Stimulated activated naive CD8-positive, alpha-beta T cell treated with anti-CD3 and anti-CD28 coated beads, Interleukin-15, Interleukin-2, amounts not matched to agents 100 ng/mL and 50 ng/mL, for 24 hours (primary cell): Measurements from ENCODE around the gene LPAR4.
"Not testable (repeated sequence)": the region's sequence is repeated elsewhere in the genome, so short reads cannot be mapped to it uniquely, and the experiment has no call there.

Experiments used
- H3K27ac Mint-ChIP-seq: one replicate; pipeline ENCODE4 v1.8.0; 2021; ENCODE audit warnings: mild to moderate bottlenecking, mixed read lengths
- H3K27me3 Mint-ChIP-seq: one replicate; pipeline ENCODE4 v1.8.0; 2021; ENCODE audit warnings: mixed read lengths
- H3K36me3 Mint-ChIP-seq: one replicate; pipeline ENCODE4 v1.8.0; 2021; ENCODE audit warnings: low read depth, mixed read lengths
- H3K4me1 Mint-ChIP-seq: one replicate; pipeline ENCODE4 v1.8.0; 2021; ENCODE audit warnings: low read depth, mixed read lengths
- H3K4me3 Mint-ChIP-seq: one replicate; pipeline ENCODE4 v1.8.0; 2021; ENCODE audit warnings: mild to moderate bottlenecking, mixed read lengths
- H3K9me3 Mint-ChIP-seq: one replicate; pipeline ENCODE4 v1.8.0; 2021; ENCODE audit warnings: mixed read lengths

The LPAR4 gene

GRCh38 chrX:78800114-78800513, 52.6 kb downstream of the LPAR4 start:
- Mint-ChIP-seq H3K4me3 (no peak overlapping the region), H3K27me3 (no peaks in the 10 kb centered on the region), H3K9me3 (peaks cover 5% of the 10 kb centered on the region), H3K36me3 (peaks cover 5% of the 10 kb centered on the region), H3K27ac (no peak overlapping the region), H3K4me1 (peaks cover 9% of the 10 kb centered on the region)

- H3K4me3 Mint-ChIP-seq, result no peak overlapping the region
- H3K4me1 Mint-ChIP-seq, result peaks cover 9% of the 10 kb centered on the region
- peaks cover 5% of the 10 kb centered on the region for H3K9me3 Mint-ChIP-seq
- H3K36me3 Mint-ChIP-seq, result peaks cover 5% of the 10 kb centered on the region
- no peak overlapping the region for H3K27ac Mint-ChIP-seq
- no peaks in the 10 kb centered on the region for H3K27me3 Mint-ChIP-seq
Measured at GRCh38 chrX:78800694-78801093, 53.2 kb downstream of the LPAR4 start.

- H3K27ac Mint-ChIP-seq, result no peak overlapping the region
- H3K9me3 Mint-ChIP-seq, result peaks cover 5% of the 10 kb centered on the region
- no peaks in the 10 kb centered on the region for H3K27me3 Mint-ChIP-seq
- peaks cover 5% of the 10 kb centered on the region for H3K36me3 Mint-ChIP-seq
- peaks cover 9% of the 10 kb centered on the region for H3K4me1 Mint-ChIP-seq
- no peak overlapping the region for H3K4me3 Mint-ChIP-seq
Measured at GRCh38 chrX:78801522-78801921, 54.0 kb downstream of the LPAR4 start.

- H3K27ac Mint-ChIP-seq, H3K36me3 Mint-ChIP-seq, H3K27me3 Mint-ChIP-seq, H3K4me1 Mint-ChIP-seq, H3K4me3 Mint-ChIP-seq, H3K9me3 Mint-ChIP-seq: not testable (repeated sequence)
Measured at GRCh38 chrX:78802526-78802925, 55.0 kb downstream of the LPAR4 start.
